ENCODE measurements around the gene CYP4V2.
A peak's percentile ranks its signal among the peaks of the same experiment; 100 is the strongest.
"Not testable (repeated sequence)": the region's sequence is repeated elsewhere in the genome, so short reads cannot be mapped to it uniquely, and the experiment has no call there.

The CYP4V2 gene

GRCh38 chr4:186227744-186228513 lies 36.6 kb downstream of the CYP4V2 start:
- Histone ChIP-seq H3K27me3 (ENCODE audit: low read depth) (no peaks in the 10 kb centered on the region), H3K4me3 (no peak overlapping the region), H3K9me3 (no peaks in the 10 kb centered on the region; the same call in 1 of the 2 replicates), H3K4me1 (no peaks in the 10 kb centered on the region), H3K36me3 (replicated peaks) (no peaks in the 10 kb centered on the region)
- in situ Hi-C loops (cut with MboI; ENCODE audit: low sequenced_read_pairs): no loop called here
- DNase-seq (ENCODE audit: low spot score in 2 of 2): no peak

- Histone ChIP-seq H3K4me3 (no peak overlapping the region), H3K36me3 (replicated peaks) (no peaks in the 10 kb centered on the region), H3K9me3 (no peaks in the 10 kb centered on the region; the same call in 1 of the 2 replicates), H3K4me1 (no peaks in the 10 kb centered on the region), H3K27me3 (ENCODE audit: low read depth) (no peaks in the 10 kb centered on the region)
- no peak for DNase-seq (ENCODE audit: low spot score in 2 of 2)
- in situ Hi-C loops (cut with MboI; ENCODE audit: low sequenced_read_pairs): no loop called here
These were observed 37.1 kb downstream of the CYP4V2 start for GRCh38 chr4:186228514-186228894.

GRCh38 chr4:186234367-186234766 lies 43.0 kb downstream of the CYP4V2 start:
- Histone ChIP-seq H3K27me3 (ENCODE audit: low read depth) (no peaks in the 10 kb centered on the region), H3K4me1 (no peaks in the 10 kb centered on the region), H3K4me3 (no peak overlapping the region), H3K36me3 (replicated peaks) (no peaks in the 10 kb centered on the region), H3K9me3 (no peaks in the 10 kb centered on the region)
- no peak for DNase-seq (ENCODE audit: low spot score in 2 of 2)
- in situ Hi-C loops (cut with MboI; ENCODE audit: low sequenced_read_pairs): no loop called here

- in situ Hi-C loops (cut with MboI; ENCODE audit: low sequenced_read_pairs): no loop called here
- Histone ChIP-seq H3K36me3 (replicated peaks) (no peaks in the 10 kb centered on the region), H3K27me3 (ENCODE audit: low read depth) (no peaks in the 10 kb centered on the region), H3K4me3 (no peak overlapping the region), H3K4me1 (no peaks in the 10 kb centered on the region), H3K9me3 (no peaks in the 10 kb centered on the region)
- DNase-seq (ENCODE audit: low spot score in 2 of 2): no peak
These were observed 44.8 kb downstream of the CYP4V2 start for GRCh38 chr4:186236126-186236525.

- Histone ChIP-seq H3K27me3 (ENCODE audit: low read depth) (no peaks in the 10 kb centered on the region), H3K9me3 (no peaks in the 10 kb centered on the region), H3K4me3 (no peak overlapping the region), H3K36me3 (replicated peaks) (no peaks in the 10 kb centered on the region), H3K4me1 (no peaks in the 10 kb centered on the region)
- in situ Hi-C loops (cut with MboI; ENCODE audit: low sequenced_read_pairs): no loop called here
- no peak for DNase-seq (ENCODE audit: low spot score in 2 of 2)
These were observed 49.1 kb downstream of the CYP4V2 start for GRCh38 chr4:186240452-186240847.

- no peak overlapping the region for H3K4me3 ChIP-seq
- H3K4me1 ChIP-seq: no peaks in the 10 kb centered on the region
- no peaks in the 10 kb centered on the region for H3K36me3 ChIP-seq (replicated peaks)
- DNase-seq (ENCODE audit: low spot score in 2 of 2): no peak
- in situ Hi-C loops (cut with MboI; ENCODE audit: low sequenced_read_pairs): no loop called here
- H3K9me3 ChIP-seq: no peaks in the 10 kb centered on the region
- no peaks in the 10 kb centered on the region for H3K27me3 ChIP-seq (ENCODE audit: low read depth)
These were observed 49.6 kb downstream of the CYP4V2 start for GRCh38 chr4:186240848-186241491.

- no peak overlapping the region for H3K4me3 ChIP-seq
- in situ Hi-C loops (cut with MboI; ENCODE audit: low sequenced_read_pairs): no loop called here
- H3K9me3 ChIP-seq: no peaks in the 10 kb centered on the region
- H3K27me3 ChIP-seq (ENCODE audit: low read depth): no peaks in the 10 kb centered on the region
- no peak for DNase-seq (ENCODE audit: low spot score in 2 of 2)
- no peaks in the 10 kb centered on the region for H3K4me1 ChIP-seq
- no peaks in the 10 kb centered on the region for H3K36me3 ChIP-seq (replicated peaks)
These were observed 50.2 kb downstream of the CYP4V2 start for GRCh38 chr4:186241616-186242015.

- DNase-seq (ENCODE audit: low spot score in 2 of 2); in situ Hi-C loops (cut with MboI; ENCODE audit: low sequenced_read_pairs); H3K4me3 ChIP-seq; H3K9me3 ChIP-seq; H3K36me3 ChIP-seq (replicated peaks); H3K27me3 ChIP-seq (ENCODE audit: low read depth); H3K4me1 ChIP-seq: not testable (repeated sequence)
These were observed 50.7 kb downstream of the CYP4V2 start for GRCh38 chr4:186242031-186242430.

- H3K4me3 ChIP-seq: no peak overlapping the region
- no peaks in the 10 kb centered on the region; the same call in 1 of the 2 replicates for H3K4me1 ChIP-seq
- H3K9me3 ChIP-seq: no peaks in the 10 kb centered on the region
- no peaks in the 10 kb centered on the region for H3K36me3 ChIP-seq (replicated peaks)
- in situ Hi-C loops (cut with MboI; ENCODE audit: low sequenced_read_pairs): no loop called here
- no peak for DNase-seq (ENCODE audit: low spot score in 2 of 2)
- H3K27me3 ChIP-seq (ENCODE audit: low read depth): no peaks in the 10 kb centered on the region
These were observed 52.0 kb downstream of the CYP4V2 start for GRCh38 chr4:186243331-186243730.

GRCh38 chr4:186244835-186245234 lies 53.5 kb downstream of the CYP4V2 start:
- no peaks in the 10 kb centered on the region for H3K9me3 ChIP-seq
- H3K4me1 ChIP-seq: peaks cover 14% of the 10 kb centered on the region
- H3K36me3 ChIP-seq (replicated peaks): no peaks in the 10 kb centered on the region
- no peak overlapping the region for H3K4me3 ChIP-seq
- DNase-seq (ENCODE audit: low spot score in 2 of 2): no peak
- in situ Hi-C loops (cut with MboI; ENCODE audit: low sequenced_read_pairs): no loop called here
- no peaks in the 10 kb centered on the region for H3K27me3 ChIP-seq (ENCODE audit: low read depth)

- H3K27me3 ChIP-seq (ENCODE audit: low read depth); H3K4me3 ChIP-seq; H3K36me3 ChIP-seq (replicated peaks); DNase-seq (ENCODE audit: low spot score in 2 of 2); H3K9me3 ChIP-seq; in situ Hi-C loops (cut with MboI; ENCODE audit: low sequenced_read_pairs): not testable (repeated sequence)
- peaks cover 29% of the 10 kb centered on the region for H3K4me1 ChIP-seq
These were observed 55.8 kb downstream of the CYP4V2 start for GRCh38 chr4:186247062-186247752.

GRCh38 chr4:186248643-186249042 lies 57.3 kb downstream of the CYP4V2 start:
- H3K36me3 ChIP-seq (replicated peaks): no peaks in the 10 kb centered on the region
- in situ Hi-C loops (cut with MboI; ENCODE audit: low sequenced_read_pairs): no loop called here
- peak in 1 of 2 experiments; percentile 73 for DNase-seq (ENCODE audit: low spot score in 2 of 2)
- H3K27me3 ChIP-seq (ENCODE audit: low read depth): no peaks in the 10 kb centered on the region
- H3K4me1 ChIP-seq: peaks cover 29% of the 10 kb centered on the region
- no peaks in the 10 kb centered on the region for H3K9me3 ChIP-seq
- H3K4me3 ChIP-seq: no peak overlapping the region

- H3K9me3 ChIP-seq: no peaks in the 10 kb centered on the region
- peaks cover 29% of the 10 kb centered on the region for H3K4me1 ChIP-seq
- no peaks in the 10 kb centered on the region for H3K27me3 ChIP-seq (ENCODE audit: low read depth)
- in situ Hi-C loops (cut with MboI; ENCODE audit: low sequenced_read_pairs): no loop called here
- no peaks in the 10 kb centered on the region for H3K36me3 ChIP-seq (replicated peaks)
- no peak overlapping the region for H3K4me3 ChIP-seq
- DNase-seq (ENCODE audit: low spot score in 2 of 2): peak; percentile 31 to 48
These were observed 58.7 kb downstream of the CYP4V2 start for GRCh38 chr4:186249785-186250754.
